ENCODE results near the gene PPP1R27.

PPP1R27 gene

GRCh38 chr17:81834831-81835267 lies at the start of gene PPP1R27:
PPP1R27 (minus strand) TSS chr17:81835050; CDS start chr17:81834953, 97 bp downstream.
- no peak for DNase-seq (ENCODE audit: low read depth in 3 of 3)

GRCh38 chr17:81884520-81884919 lies 49.7 kb upstream of the PPP1R27 start:
- no peak for DNase-seq (ENCODE audit: low read depth in 3 of 3)

- DNase-seq (ENCODE audit: low read depth in 3 of 3): no peak
These were observed 44.3 kb upstream of the PPP1R27 start for GRCh38 chr17:81879121-81879520.

- DNase-seq (ENCODE audit: low read depth in 3 of 3): no peak
These were observed 43.4 kb upstream of the PPP1R27 start for GRCh38 chr17:81878294-81878693.

- no peak for DNase-seq (ENCODE audit: low read depth in 3 of 3)
These were observed 42.7 kb upstream of the PPP1R27 start for GRCh38 chr17:81877569-81877968.

GRCh38 chr17:81871387-81872230 lies 36.8 kb upstream of the PPP1R27 start:
- peak; percentile 93 to 96 (median 95) for DNase-seq (ENCODE audit: low read depth in 3 of 3)

- DNase-seq (ENCODE audit: low read depth in 3 of 3): no peak
These were observed 36.1 kb upstream of the PPP1R27 start, which contains the start of gene ARHGDIA for GRCh38 chr17:81870981-81871386. ARHGDIA (minus strand) TSS chr17:81871337; CDS start chr17:81869930, 1,407 bp downstream.

GRCh38 chr17:81870131-81870980 lies 35.5 kb upstream of the PPP1R27 start:
- no peak for DNase-seq (ENCODE audit: low read depth in 3 of 3)

- no peak for DNase-seq (ENCODE audit: low read depth in 3 of 3)
These were observed 34.6 kb upstream of the PPP1R27 start for GRCh38 chr17:81869221-81870130.

GRCh38 chr17:81868674-81869220 lies 33.9 kb upstream of the PPP1R27 start:
- no peak for DNase-seq (ENCODE audit: low read depth in 3 of 3)

GRCh38 chr17:81867991-81868673 lies 33.3 kb upstream of the PPP1R27 start:
- DNase-seq (ENCODE audit: low read depth in 3 of 3): no peak

- no peak for DNase-seq (ENCODE audit: low read depth in 3 of 3)
These were observed 32.5 kb upstream of the PPP1R27 start for GRCh38 chr17:81867170-81867990.

- DNase-seq (ENCODE audit: low read depth in 3 of 3): no peak
These were observed 31.8 kb upstream of the PPP1R27 start for GRCh38 chr17:81866440-81867169.

- no peak for DNase-seq (ENCODE audit: low read depth in 3 of 3)
These were observed 31.0 kb upstream of the PPP1R27 start for GRCh38 chr17:81865733-81866439.

GRCh38 chr17:81865358-81865732 lies 30.5 kb upstream of the PPP1R27 start:
- no peak for DNase-seq (ENCODE audit: low read depth in 3 of 3)

- DNase-seq (ENCODE audit: low read depth in 3 of 3): no peak
These were observed 29.3 kb upstream of the PPP1R27 start for GRCh38 chr17:81863833-81864768.

- no peak for DNase-seq (ENCODE audit: low read depth in 3 of 3)
These were observed 28.3 kb upstream of the PPP1R27 start for GRCh38 chr17:81863123-81863675.
